Limb (tissue), 2 donors: ENCODE results near the gene VEGFB.
A peak's percentile ranks its signal among the peaks of the same experiment; 100 is the strongest.

Experiments used
- DNase-seq, 2 donors: peaks; one replicate each; pipeline ENCODE4 v3.0.0-alpha.2; 2016; ENCODE audit errors: extremely low spot score in 2 of 2

Gene VEGFB

GRCh38 chr11:64261556-64262080, 27.2 kb downstream of the VEGFB start:
- no peak for DNase-seq

- no peak for DNase-seq
Observed at GRCh38 chr11:64262271-64263002, 28.1 kb downstream of the VEGFB start.

- DNase-seq, result no peak
Observed at GRCh38 chr11:64263021-64263946, 28.9 kb downstream of the VEGFB start.

- no peak for DNase-seq
Observed at GRCh38 chr11:64263947-64264317, 29.5 kb downstream of the VEGFB start.

- no peak for DNase-seq
Observed at GRCh38 chr11:64264371-64264852, 30.0 kb downstream of the VEGFB start.

- DNase-seq, result no peak
Observed at GRCh38 chr11:64265176-64266160, 31.1 kb downstream of the VEGFB start.

GRCh38 chr11:64266339-64266738, 32.0 kb downstream of the VEGFB start:
- DNase-seq, result no peak

- DNase-seq, result no peak
Observed at GRCh38 chr11:64267207-64267945, 33.0 kb downstream of the VEGFB start.

- no peak for DNase-seq
Observed at GRCh38 chr11:64268025-64268892, 33.9 kb downstream of the VEGFB start.

GRCh38 chr11:64268893-64269539, 34.6 kb downstream of the VEGFB start:
- no peak for DNase-seq

GRCh38 chr11:64269540-64270220, 35.3 kb downstream of the VEGFB start:
- DNase-seq, result peak; percentile 98 to 100

GRCh38 chr11:64275031-64275800, 40.8 kb downstream of the VEGFB start:
- no peak for DNase-seq

GRCh38 chr11:64275841-64276240, 41.5 kb downstream of the VEGFB start:
- DNase-seq, result no peak

- DNase-seq, result no peak
Observed at GRCh38 chr11:64276653-64277431, 42.5 kb downstream of the VEGFB start.

GRCh38 chr11:64278576-64279190, 44.3 kb downstream of the VEGFB start:
- no peak for DNase-seq
